ENCODE data around the gene RAB15.

The RAB15 gene

GRCh38 chr14:64906022-64906421 lies 66.1 kb downstream of the RAB15 start:
- DNase-seq (ENCODE audit: low spot score) = no peak

DNA sequence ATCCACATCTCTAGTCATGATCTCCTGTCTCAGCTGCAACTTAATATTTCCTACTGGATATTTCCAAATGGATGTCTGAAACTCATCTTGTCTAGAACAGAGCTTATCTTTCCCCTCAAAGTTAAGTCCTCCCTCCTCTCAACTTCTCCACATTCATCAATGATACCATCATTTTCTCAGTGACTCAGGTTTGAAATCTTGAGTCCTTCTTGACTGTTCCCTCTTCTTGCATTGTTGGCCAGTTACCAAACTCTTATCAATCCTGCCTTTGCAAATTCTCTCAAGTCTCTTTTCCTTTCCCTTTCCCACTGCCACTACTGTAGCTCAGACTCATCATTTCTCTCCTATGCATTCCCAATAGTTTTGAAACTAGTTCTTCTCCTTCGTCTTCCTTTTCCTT lies 72.2 kb downstream of the RAB15 start:
- DNase-seq (ENCODE audit: low spot score) = no peak
